GM12873 (cell line): ENCODE measurements around the gene ZNF282.

Source experiments
- TF ChIP-seq, protein P1 (sequence below): IDR thresholded peaks from 2 replicates; pipeline ENCODE4 v1.5.1; 2012; ENCODE audit warnings: low read depth, mild to moderate bottlenecking, moderate library complexity, low read length, control low read depth; ENCODE audit not compliant: insufficient read depth; ENCODE audit errors: missing control alignments

Gene ZNF282

DNA sequence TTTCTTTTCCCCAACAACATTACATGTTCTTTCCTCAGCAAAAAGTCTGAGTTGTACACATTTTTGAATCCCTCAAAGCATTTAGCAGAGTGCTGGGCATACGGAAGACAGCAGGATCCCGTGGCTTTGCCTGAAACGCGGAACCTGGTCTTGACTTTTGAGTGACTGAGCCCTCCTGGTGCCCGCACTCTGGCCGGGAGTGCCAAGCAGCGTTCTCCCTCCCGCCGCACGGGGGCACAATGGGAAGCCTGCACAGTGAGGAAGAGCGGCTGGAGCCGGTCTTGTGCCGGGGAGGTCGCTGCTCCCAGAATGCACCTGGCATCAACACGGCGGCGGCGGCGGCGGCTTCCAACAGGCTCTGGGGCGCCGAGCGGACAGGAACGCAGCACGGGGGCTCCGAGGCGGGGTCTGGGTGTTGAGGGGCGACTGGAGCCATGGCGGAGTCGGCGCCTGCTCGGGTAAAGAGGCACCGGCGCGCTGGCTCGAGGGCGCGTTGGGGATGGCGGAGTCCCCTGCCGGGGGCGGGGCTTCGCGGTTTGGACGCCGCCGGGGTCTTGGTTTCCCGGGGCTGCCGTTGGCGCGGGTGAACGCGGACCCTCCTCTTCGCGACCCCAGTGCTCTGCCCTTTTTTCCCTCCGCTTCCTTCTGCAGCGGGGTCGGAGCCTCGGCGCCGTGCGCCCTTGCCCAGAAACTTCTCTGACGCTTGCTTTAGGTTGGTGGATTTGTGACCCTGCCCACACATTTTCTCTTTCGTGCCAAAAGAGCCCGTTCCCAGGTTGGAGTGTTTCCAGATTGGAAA is 44.2 kb downstream of the ZNF282 start, which contains the start of gene ZNF212:
Gene ZNF212, plus strand, starts transcription at position 307 of the 799 bp plus-strand sequence. Its CDS starts 128 bp downstream, at position 435.
- TF ChIP-seq, protein P1, sequence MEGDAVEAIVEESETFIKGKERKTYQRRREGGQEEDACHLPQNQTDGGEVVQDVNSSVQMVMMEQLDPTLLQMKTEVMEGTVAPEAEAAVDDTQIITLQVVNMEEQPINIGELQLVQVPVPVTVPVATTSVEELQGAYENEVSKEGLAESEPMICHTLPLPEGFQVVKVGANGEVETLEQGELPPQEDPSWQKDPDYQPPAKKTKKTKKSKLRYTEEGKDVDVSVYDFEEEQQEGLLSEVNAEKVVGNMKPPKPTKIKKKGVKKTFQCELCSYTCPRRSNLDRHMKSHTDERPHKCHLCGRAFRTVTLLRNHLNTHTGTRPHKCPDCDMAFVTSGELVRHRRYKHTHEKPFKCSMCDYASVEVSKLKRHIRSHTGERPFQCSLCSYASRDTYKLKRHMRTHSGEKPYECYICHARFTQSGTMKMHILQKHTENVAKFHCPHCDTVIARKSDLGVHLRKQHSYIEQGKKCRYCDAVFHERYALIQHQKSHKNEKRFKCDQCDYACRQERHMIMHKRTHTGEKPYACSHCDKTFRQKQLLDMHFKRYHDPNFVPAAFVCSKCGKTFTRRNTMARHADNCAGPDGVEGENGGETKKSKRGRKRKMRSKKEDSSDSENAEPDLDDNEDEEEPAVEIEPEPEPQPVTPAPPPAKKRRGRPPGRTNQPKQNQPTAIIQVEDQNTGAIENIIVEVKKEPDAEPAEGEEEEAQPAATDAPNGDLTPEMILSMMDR = peak; percentile 80

DNA sequence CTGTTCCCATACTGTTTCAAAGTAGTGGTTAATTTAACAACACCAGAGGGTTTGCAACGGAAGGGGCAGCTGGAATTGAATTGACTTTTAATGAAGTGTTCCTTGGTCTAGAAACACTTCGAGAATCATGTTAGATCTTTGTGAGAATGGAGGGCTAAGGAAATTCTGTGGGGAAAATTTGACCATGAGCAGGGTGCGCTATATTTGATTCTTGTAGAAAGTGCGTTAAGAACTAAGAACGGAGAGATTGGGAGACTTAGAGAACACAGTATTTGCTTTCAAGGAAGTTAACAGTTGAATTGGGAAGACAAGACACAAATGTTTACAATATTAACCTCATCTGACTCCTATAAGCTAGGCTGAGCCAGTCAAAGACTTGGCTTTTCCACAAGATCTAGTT is 45.3 kb downstream of the ZNF282 start:
- TF ChIP-seq, protein P1 = no peak

DNA sequence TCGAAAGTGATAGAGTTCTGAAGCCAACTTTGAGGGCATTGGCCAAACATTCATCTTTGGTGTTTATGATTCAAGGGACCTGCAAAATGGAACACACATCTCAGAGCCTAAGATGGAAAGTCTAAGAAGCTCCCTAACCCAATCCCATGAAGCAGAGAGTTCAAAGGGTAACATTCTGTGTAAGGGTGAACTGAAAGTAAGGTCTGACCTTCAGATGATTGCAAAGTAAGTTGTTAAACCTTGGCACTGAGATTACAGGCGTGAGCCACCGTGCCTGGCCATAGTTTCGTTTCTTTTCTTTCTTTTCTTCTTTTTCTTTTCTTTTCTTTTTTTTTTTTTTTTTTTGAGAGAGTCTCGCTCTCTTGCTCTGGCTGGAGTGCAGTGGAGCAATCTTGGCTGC is 46.4 kb downstream of the ZNF282 start:
- TF ChIP-seq, protein P1 = no peak

DNA sequence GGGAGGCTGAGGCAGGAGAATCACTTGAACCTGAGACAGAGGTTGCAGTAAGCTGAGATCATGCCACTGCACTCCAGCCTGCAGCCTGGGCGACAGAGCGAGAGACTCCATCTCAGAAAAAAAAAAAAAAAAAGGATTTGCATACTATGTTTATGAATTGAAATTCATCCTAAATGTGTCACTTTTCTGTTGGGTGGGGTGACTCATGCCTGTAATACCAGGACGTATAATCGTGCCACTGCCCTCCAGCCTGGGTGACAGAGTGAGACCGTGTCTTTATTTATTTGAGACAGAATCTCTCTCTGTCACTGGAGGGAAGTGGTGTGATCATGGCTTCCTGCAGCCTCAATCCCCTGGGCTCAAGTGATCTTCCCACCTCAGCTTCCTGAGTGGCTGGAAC is 49.9 kb downstream of the ZNF282 start:
- TF ChIP-seq, protein P1 = no peak

DNA sequence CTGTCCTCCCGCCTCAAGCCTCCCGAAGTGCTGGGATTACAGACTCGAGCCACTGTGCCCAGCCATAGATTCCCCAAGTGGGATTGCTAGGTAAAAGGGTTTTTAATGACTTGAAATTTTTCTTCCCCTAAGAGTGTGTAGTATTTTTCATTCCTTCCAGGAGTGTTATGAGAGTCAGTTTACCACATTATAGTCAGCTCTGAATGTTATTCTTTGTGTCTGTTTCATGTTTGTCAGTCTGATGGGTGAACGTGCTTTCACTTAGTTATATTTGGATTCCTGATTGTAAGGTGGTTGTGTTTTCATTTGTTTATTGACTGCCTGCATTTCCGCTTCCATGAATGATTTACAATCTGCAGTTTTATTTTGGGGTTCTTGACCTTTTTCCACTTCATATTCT is 50.4 kb downstream of the ZNF282 start:
- TF ChIP-seq, protein P1 = no peak

DNA sequence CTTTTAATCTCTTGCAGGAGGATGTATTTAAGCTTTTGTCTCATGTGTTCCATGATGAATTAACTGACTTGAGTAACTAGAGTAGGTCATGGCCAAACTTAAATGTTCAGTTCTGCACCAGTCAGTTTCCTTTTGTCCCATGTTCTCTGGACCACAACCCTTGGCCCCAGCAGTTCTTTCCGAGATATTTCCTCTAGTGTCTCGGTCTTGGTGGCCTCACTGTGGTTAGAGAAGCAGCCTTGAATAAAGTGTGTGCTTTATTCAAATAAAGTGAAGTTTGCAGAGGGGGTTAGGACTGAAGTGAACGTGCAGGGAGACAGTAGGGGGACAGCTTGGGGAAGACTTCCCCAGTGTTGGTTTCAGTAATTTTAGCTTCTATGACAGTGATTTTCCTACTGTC is 53.4 kb downstream of the ZNF282 start:
- TF ChIP-seq, protein P1 = no peak

DNA sequence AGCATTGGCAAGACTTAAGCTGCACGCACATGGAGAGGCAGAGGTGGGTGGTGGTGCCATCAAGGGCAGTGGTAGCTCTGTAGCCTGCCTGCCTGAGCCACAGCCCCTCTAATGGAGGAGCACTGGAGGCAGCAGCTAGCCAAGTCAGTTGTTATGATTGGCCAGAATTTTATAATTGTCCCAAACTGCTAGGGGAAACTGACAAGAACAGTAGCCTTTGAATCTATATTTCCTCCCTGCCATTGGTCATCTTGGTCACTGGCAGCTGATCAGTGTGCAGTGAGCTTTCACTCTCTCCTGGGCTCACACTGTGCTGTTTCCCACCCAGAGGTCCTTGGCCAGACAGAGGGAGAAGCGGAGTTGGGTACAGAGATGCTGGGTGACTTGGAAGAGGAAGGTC is 57.0 kb downstream of the ZNF282 start:
- TF ChIP-seq, protein P1 = no peak
